Measurements from ENCODE around the gene WDR4. TPM values are rescaled to one million over a fixed set of nuclear protein-coding genes. Genes with fewer than 3 reads are reported as not detected.

WDR4 gene
- total and polyA plus RNA-seq, 4 donors: 10.3 to 29.6 (median 16.2) TPM

DNA sequence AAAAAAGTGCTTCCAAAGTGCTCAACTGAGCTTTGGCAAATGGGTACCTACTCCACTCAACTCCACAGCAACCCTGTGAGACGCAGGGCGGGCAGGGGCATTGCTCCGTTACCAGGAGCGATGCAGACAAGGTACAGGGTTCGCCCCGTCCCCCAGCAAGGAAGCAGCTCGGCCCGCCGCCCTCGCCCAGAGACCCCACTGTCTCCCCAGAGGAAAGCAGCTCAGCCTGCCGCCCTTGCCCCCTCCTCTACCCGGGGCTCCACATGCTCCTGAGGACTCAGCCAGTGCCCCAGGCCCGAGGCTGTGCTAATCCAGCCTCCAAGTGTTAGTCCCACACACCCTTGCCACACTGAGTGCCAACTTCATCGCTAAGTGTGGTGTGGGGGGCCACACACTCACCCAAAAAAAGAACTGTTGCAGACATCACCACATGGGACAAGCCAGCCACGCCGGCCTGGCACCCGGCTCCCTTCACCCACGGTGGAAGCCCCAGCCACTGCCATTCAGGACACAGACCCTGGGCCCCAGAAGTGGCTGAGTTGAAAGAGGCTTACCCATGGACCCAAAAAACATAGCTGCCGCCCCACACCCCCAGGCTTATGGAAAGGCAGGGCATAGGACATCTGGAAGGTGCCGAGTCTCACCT, 26.3 kb downstream of the WDR4 start:
- Histone ChIP-seq H3K4me3 (no peak overlapping the region), H3K4me1 (ENCODE audit: control insufficient read depth in 5 of 5, insufficient read depth in 5 of 5, low read length in 5 of 5) (peaks cover 0 to 7% (median 0%) of the 10 kb centered on the region in 5 donors), H3K27ac (ENCODE audit: low read depth in 1 of 2, low read length in 1 of 2) (no peak overlapping the region), H3K36me3 (ENCODE audit: control insufficient read depth in 4 of 4, insufficient read depth in 4 of 4, low read length in 4 of 4) (peaks cover 9 to 80% (median 30%) of the 10 kb centered on the region in 4 donors), H3K9me3 (ENCODE audit: control insufficient read depth in 4 of 4, insufficient read depth in 3 of 4, low read length in 3 of 4) (no peaks in the 10 kb centered on the region), H3K9ac (ENCODE audit: insufficient read depth in 1 of 2, low read length in 2 of 2) (no peak overlapping the region), H3K27me3 (ENCODE audit: control insufficient read depth in 3 of 3, insufficient read depth in 3 of 3, low read length in 2 of 3) (no peaks in the 10 kb centered on the region)
- TF ChIP-seq, protein P1, sequence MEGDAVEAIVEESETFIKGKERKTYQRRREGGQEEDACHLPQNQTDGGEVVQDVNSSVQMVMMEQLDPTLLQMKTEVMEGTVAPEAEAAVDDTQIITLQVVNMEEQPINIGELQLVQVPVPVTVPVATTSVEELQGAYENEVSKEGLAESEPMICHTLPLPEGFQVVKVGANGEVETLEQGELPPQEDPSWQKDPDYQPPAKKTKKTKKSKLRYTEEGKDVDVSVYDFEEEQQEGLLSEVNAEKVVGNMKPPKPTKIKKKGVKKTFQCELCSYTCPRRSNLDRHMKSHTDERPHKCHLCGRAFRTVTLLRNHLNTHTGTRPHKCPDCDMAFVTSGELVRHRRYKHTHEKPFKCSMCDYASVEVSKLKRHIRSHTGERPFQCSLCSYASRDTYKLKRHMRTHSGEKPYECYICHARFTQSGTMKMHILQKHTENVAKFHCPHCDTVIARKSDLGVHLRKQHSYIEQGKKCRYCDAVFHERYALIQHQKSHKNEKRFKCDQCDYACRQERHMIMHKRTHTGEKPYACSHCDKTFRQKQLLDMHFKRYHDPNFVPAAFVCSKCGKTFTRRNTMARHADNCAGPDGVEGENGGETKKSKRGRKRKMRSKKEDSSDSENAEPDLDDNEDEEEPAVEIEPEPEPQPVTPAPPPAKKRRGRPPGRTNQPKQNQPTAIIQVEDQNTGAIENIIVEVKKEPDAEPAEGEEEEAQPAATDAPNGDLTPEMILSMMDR (IDR thresholded peaks at IDR 0.05; ENCODE audit: control extremely low read depth, extremely low read depth): no peak
- 96 to 97% methylated on average over 20 of the region's 20 CpGs for WGBS, 2 donors
- DNase-seq (no peak), ATAC-seq (ENCODE audit: insufficient read depth, low FRiP score) (no peak)

DNA sequence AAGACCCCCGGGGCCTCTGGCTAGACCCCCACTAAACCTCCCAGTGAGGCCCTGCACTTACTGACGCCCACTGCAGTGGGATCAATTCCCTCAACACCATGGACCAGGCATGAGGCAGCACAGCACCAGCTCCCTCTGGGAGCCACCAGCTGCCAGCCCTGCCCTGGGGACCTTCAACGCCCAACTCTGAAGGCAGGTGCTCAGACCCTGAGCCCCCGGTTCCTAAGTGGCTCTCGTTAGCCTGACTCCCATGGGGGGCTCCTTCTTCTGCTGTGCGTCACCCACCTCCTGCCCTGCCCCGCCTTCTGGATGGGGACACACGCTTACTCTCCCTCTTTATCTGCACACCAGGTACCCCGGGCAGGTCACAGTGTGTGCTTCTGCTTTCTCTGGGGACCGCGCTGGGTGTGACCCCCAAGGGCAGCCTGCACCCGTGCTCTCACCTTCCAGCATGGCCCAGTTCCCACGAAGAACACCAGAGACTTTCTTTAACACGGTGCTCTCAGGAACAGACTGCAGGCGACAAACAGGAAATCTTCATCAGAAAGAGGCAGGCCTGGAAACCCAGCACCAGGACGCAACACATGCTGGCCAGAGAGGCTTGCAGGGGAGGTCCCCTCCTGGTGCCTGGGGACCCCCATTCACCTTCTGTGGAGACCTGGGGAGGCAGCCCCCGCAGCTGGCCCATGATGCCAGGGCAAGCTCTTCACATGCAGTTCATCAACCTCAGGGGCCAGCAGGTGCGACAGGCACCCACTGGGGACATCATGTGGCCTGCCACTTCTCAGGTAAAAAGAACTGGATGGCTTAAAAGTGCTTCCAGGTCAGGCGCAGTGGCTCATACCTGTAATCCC, 27.3 kb downstream of the WDR4 start:
- Histone ChIP-seq H3K9ac (ENCODE audit: insufficient read depth in 1 of 2, low read length in 2 of 2) (no peak overlapping the region), H3K36me3 (ENCODE audit: control insufficient read depth in 4 of 4, insufficient read depth in 4 of 4, low read length in 4 of 4) (peaks cover 9 to 84% (median 28%) of the 10 kb centered on the region in 4 donors), H3K4me1 (ENCODE audit: control insufficient read depth in 5 of 5, insufficient read depth in 5 of 5, low read length in 5 of 5) (peaks cover 0 to 7% (median 0%) of the 10 kb centered on the region in 5 donors), H3K4me3 (no peak overlapping the region), H3K27ac (ENCODE audit: low read depth in 1 of 2, low read length in 1 of 2) (no peak overlapping the region), H3K27me3 (ENCODE audit: control insufficient read depth in 3 of 3, insufficient read depth in 3 of 3, low read length in 2 of 3) (no peaks in the 10 kb centered on the region), H3K9me3 (ENCODE audit: control insufficient read depth in 4 of 4, insufficient read depth in 3 of 4, low read length in 3 of 4) (no peaks in the 10 kb centered on the region)
- 95% methylated on average over 19 of the region's 19 CpGs for WGBS, 2 donors
- DNase-seq (no peak), ATAC-seq (ENCODE audit: insufficient read depth, low FRiP score) (no peak)
- TF ChIP-seq, protein P1 (IDR thresholded peaks at IDR 0.05; ENCODE audit: control extremely low read depth, extremely low read depth): no peak

DNA sequence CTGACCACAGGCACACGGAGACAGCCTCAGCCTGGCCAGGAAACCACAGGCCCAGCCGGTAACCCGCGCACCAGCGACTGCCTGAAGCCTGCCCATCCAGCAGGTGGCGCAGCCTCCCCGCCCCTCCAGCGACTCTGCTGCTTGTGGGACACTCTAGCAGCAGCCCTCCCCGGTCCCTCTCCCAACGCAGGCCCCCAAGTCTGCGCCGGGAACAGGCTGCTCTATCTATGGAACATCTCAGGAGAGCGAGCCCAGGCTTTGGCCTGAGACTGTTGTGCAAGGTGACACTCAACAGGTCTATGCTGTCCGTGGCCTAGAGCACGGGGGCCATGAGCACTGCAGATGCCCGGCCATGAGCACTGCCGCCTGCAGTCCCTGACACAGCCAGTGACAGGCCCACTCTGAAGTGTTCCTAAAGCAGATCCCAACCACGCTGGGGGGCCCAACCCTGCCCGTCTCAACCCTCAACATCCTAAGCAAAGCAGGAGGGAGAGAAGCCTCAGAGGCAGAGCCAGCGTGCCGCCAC, 28.4 kb downstream of the WDR4 start:
- TF ChIP-seq, protein P1 (IDR thresholded peaks at IDR 0.05; ENCODE audit: control extremely low read depth, extremely low read depth): no peak
- peaks cover 14 to 86% (median 26%) of the 10 kb centered on the region in 4 donors for H3K36me3 ChIP-seq (ENCODE audit: control insufficient read depth in 4 of 4, insufficient read depth in 4 of 4, low read length in 4 of 4)
- H3K4me1 ChIP-seq (ENCODE audit: control insufficient read depth in 5 of 5, insufficient read depth in 5 of 5, low read length in 5 of 5): peaks cover 0 to 5% (median 0%) of the 10 kb centered on the region in 5 donors
- no peak for ATAC-seq (ENCODE audit: insufficient read depth, low FRiP score)
- 76 to 79% methylated on average over 21 of the region's 21 CpGs for WGBS, 2 donors
- no peak overlapping the region for H3K9ac ChIP-seq (ENCODE audit: insufficient read depth in 1 of 2, low read length in 2 of 2)
- DNase-seq: no peak
- H3K4me3 ChIP-seq: no peak overlapping the region
- no peaks in the 10 kb centered on the region for H3K27me3 ChIP-seq (ENCODE audit: control insufficient read depth in 3 of 3, insufficient read depth in 3 of 3, low read length in 2 of 3)
- no peaks in the 10 kb centered on the region for H3K9me3 ChIP-seq (ENCODE audit: control insufficient read depth in 4 of 4, insufficient read depth in 3 of 4, low read length in 3 of 4)
- no peak overlapping the region for H3K27ac ChIP-seq (ENCODE audit: low read depth in 1 of 2, low read length in 1 of 2)

Measured in lung (tissue), 12 donors.